ENCODE data around the gene FAM107B.

GRCh38 chr10:14772399-14772798 lies 2.3 kb downstream of the FAM107B start:
- TF ChIP-seq CTCF (IDR thresholded peaks at IDR 0.05) (no peak), EP300 (IDR thresholded peaks at IDR 0.05) (no peak)
